ENCODE measurements around the gene KSR2.

Gene KSR2

DNA sequence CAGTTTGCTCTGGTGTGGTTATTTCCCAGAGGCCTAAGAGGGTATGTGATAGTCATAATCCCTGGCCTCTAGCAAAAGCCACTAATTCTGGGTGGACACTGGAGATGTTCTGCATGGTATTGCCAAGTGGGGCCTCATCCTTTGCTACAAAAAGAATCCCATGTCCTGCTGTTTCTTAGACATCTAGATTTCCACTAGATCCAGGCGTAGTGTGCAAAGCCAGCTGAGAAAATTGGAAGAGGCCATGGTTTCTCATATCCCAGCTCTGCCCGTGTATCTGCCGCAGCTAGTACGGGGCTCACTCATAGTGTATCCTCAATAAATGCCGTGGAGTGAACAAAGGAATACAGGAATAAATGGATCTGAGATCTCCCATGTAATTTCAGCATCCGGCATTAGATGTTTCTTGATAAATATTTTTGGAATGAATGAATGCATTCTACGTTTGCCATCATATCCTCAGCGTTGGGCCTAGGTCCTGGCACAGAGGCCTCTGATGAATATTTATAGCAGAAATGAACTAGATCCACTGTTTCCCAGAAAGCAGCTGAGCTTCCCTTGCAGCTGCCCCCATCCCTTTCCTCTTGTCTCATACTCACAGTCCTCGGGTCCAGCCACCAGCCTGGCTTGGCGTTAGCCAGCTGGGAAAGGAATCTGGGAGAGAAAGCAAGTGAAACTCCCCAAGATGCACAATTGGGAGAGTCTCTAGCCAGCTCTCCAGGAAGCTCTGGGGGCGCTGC, 531.1 kb downstream of the KSR2 start:
- no peak for DNase-seq

DNA sequence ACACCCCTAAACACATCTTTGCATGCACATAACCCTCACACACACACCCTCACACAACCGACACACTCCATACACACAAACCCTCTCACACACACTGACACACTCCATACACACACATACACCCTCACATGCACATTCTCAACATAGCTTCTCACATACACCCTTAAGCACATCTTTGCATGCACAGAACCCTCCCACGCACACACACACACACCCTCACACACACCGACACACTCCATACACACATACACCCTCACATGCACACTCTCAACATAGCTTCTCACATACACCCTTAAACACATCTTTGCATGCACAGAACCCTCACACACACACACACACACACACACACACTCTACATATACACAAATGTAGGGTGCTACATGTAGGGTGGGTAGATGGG, 534.9 kb downstream of the KSR2 start:
- DNase-seq = no peak

DNA sequence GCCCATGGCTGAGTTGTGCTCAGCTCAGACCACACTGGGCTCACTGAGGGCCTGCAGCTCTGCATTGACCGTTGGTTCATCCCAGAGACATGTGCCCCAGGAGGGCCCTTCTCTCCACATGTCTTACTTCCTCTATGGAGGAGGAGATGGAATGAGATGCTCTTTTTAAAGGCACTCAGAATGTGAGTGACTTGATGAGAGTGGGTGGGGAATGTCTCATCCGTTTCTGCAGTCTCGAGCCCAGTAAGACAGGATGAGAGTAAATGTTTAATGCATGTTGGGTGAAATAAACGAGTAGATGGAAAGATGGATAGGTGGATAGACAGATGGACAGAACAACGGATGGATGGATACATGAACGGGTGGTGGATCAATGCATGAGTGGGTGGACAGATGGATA, 538.5 kb downstream of the KSR2 start:
- DNase-seq = no peak

DNA sequence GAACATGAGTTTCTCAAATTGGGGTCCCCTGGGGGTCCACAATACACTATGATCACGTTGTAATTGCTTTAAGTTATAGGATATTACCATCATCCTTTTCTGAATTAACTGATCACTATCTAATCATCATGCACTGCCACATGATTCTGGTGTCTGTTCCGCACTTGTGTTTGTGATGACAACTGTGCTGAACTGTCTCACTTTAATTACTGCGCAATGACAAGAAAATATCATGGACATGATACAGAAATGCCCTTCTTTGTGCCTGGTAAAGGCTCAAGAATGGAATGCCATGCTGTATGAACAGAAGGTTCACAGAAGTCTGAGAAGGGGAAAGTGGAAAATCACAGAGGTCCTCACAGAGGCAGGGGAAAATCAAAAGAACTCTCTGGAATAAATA, 541.6 kb downstream of the KSR2 start:
- DNase-seq = no peak

DNA sequence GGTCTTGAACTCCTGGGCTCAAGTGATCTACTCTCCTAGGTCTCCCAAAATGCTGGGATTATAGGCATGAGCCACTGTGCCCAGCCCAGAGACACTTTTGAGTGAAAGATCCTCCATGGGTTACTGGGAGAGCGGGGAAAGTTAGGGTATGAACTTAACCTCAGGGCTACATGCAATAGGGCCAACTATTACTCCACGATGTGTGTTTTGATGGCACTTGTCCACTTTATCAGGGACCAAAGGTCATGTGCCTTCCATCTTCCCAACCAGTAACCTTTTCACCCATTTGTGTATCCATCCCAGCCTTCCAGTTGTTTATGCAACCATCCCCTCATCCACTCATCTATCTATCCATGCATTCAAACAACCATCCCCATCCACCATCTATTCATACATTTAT, 546.8 kb downstream of the KSR2 start:
- no peak for DNase-seq

DNA sequence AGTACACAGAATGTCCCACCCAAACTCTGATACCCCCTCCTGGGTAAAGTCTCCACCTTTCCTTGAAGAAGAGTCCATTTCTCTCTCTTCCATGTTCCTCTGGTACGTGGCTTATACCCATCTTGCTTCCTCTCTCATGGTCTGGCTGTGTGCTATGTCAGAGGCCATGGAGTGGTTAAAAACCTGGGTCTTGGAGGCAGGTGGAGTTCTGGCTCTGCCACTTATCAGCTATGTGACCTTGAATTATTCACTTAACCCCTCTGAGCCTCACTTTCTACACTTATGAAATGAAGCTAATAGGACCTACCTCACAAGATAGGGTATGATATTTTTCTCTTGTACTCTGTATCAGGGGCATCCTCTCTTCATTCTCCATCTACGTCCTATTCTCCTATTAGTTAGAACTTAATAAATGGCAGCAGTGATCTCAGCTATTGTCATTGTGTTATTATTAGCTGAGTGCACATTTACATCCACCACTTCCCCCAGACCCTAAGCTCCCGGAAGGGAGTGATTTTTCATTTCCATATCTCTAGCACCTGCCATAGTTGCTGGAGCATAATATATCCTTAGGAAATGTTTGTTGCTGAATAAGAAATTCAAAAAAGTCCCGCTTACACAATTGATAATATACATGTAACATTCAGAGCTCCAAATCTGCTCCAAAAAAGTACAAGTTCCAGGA, 547.6 kb downstream of the KSR2 start:
- DNase-seq = no peak

DNA sequence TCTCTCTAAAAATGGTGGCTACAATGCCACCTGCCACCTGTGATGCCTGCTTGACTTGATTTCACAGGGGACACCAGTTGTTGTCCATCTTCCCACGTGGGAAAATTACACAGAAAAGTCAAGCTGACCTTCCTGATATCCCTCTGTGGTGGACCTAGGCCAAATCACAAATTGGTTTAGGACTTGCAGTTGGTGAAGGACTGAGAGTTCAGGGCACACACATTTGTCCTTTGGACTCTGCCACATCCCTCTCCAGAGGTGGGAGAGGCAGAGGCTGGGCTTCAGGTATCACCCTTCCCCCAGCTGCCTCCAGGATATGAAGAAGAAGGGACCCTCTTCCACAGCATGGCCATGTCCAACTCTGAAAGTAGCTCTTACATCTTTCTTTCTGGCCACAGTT, 551.8 kb downstream of the KSR2 start:
- DNase-seq = no peak

DNA sequence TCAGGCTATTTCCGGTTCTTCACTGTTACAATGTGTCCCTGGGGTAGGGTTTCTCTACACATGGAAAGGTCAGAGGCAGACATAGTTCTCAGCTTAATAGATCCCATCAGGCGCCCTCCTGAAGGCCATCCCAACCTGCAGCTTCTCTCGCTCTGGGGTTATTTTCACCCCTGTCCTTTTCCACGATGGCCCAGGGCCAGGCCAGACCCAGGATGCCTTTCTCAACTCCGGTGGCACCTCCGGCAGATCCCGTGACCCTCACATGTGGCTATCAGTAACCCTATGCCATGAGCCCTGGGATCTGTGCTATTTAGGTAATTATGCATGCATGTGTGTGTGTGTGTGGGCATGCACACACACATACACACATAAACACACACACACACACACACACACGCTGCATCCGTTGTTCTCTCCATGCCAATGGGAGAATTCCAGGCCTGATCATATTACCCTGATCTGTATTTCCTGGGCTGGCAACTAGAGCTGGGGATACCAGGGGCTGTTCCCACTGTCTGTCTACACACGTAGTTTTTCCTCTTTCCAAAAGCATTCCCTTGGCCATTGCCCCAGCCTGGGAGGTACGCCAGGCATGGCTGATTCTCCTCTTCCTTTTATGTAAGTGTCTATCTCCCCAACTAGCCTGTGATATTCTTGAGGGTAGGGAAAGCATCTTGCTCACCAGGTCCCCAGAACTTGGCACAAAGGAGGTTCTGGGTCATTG, 556.2 kb downstream of the KSR2 start:
- DNase-seq = no peak

DNA sequence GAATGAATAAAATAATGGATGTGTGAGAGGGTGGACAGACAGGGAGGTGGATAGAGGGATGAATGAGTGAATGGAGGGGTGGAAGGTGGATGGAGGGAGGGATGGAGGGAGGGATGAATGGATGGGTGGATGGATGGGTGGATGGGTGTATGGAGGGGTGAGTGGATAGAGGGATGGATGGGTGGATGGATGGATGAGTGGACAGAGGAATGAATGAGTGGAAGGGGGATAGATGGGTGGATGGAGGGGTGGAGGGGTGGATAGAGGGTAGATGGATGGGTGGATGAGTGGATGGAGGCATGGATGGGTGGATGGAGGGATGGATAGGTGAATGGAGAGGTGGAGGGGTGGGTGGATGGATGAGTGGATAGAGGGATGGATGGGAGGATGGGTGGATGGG, 559.5 kb downstream of the KSR2 start:
- no peak for DNase-seq

DNA sequence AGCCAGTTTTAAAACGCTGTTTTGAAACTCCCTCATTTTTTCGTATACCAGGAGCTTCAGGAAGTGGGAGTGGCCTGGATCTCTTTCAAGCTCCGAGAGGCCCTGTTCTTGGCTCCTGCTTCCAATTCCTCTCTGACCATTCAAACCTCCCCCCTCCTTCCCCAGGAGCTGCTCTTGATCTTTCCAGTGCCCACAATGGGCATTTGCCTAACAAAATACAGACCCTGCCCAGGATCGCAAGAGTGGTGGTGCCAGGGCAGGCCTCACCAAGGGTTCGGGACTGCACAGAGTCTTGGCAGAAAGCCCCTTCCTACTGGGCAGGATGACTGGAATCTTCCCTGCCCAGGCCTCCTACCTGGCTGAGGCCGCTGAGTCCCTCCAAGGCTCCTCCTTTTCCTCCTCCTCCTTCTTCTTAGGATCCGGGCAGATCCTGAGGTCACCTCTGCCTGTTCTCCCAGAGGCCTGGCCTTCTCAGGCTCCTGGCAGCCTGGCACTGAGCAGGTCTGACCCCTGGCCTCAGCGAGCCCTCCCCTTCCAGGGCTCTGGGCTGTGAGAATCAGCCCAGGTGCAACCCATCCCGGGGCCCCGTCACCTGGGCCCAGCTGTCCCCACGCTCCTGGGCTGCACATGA, 560.5 kb downstream of the KSR2 start:
- DNase-seq = no peak

DNA sequence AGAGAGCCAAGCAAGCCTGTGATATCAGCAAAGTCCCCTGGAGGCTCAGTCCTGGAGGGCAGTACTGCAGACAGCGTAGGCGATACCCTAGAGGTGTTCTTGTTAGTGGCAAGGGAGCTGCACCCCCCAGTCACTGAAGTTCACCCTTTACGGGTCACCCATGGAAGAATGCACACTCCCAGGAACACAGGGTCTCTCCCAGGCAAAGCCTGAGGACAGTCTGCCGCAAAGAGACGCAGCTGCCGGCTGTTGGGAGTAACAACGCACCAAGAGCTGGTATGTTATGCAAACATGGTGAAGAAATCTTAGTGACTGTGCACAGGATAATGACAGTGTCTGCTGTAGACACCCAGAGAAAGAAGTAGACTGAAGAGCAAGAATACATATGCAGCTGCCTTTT, 563.9 kb downstream of the KSR2 start:
- DNase-seq = no peak

DNA sequence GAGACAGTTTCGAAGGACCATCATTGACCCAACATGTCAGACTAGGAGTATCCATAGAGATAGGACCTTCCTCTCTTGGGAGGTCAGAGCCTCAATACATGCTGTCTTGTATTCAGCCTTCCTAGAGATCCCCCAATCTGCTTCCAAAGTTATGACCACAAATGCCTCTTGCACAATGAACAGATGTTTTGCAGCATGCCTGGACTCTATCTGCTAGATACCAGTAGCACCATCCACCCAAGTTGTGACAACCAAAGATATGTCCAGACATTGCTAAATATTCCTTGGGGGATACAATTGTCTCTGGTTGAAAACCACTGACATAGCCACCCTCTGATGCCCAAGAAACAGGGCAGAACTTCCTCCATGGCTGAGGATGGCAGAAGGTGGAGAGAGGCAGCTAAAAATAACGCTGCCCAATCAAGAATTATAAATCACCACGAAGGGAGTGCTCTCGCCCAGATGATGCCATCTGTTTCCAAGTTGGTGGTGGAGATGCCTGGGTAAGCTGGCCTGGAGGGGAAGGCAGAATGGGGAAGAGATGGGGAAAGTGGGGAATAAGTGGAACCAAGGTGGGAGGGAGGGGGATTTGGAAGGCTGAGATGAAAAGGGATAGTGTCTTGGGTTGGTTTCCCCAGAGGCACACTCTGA, 564.5 kb downstream of the KSR2 start:
- no peak for DNase-seq

DNA sequence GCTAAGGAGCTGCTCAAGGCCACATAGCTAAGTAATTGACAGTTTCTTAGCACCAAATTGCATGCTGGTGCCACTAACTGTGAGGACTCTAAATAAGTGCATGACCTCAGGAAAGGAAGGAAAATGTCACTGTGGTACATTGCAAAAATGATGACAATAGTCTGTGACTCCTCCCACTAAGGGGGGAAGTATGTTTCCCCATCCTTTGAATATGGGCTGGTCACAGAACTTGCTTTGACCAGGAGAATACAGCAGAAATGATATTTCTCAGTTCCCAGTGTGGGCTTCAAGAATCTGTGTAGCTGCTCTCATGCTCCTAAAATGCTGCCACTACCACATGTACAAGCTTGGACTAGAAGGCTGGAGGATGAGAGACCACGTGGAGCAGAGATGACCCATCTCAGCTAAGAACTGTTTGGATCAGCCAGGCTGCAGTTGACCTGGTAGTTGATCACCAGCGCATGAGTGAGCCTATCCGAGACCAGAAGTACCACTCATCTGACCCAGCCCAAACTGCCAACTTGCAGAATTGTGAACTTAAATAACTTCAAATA, 565.1 kb downstream of the KSR2 start:
- no peak for DNase-seq

Data from stimulated activated CD4-positive, alpha-beta T cell treated with anti-CD3 and anti-CD28 coated beads, Interleukin-12 subunit alpha, Interleukin-12 subunit beta, amount 100 ng/mL, for 4 hours (primary cell).